IMR-90 (cell line): ENCODE data around the gene NEK11. TPM values are rescaled to one million over a fixed set of nuclear protein-coding genes. Genes with fewer than 3 reads are reported as not detected.

Experiments used
- ATAC-seq: fragments of 200-7000 bp; cut with Tn5 transposase; 2 replicates; pipeline ENCODE4 v1.9.1; 2020; ENCODE audit warnings: low read depth, mild to moderate bottlenecking, moderate library complexity
- BruUV-seq: library from RNA; stranded (reverse); fragments of 400-500 nt; replicated peaks from 2 replicates; lab custom pipeline; 2021; lab: Mats Ljungman, UMichigan
- CTCF ChIA-PET: fragments of 300-600 bp; formaldehyde crosslinking; extraction: SDS; loops from one replicate; lab custom pipeline; 2021; ENCODE audit warnings: antibody characterized with exemption; lab: Yijun Ruan, JAX
- POLR2A ChIA-PET: fragments of 300-600 bp; sonication (Branson Sonifier 250); formaldehyde crosslinking; loops from one replicate; lab custom pipeline; 2022; ENCODE audit warnings: antibody characterized with exemption; ENCODE audit not compliant: unreplicated experiment; lab: Charles Lee
- DNase-seq: peaks from one replicate; pipeline ENCODE4 v3.0.0; 2013
- H2AFZ ChIP-seq: replicated peaks from 2 replicates; pipeline ENCODE3; 2013; ENCODE audit warnings: low read length, mild to moderate bottlenecking; ENCODE audit not compliant: poor library complexity
- H2AK5ac ChIP-seq: 2 replicates; pipeline ENCODE4 v1.6.1; 2013; ENCODE audit warnings: low read depth, low read length, inconsistent platforms
- H2AK9ac ChIP-seq: replicated peaks from 2 replicates; pipeline ENCODE3; 2013; ENCODE audit warnings: mild to moderate bottlenecking, low read depth, low read length, moderate library complexity; ENCODE audit not compliant: poor library complexity
- H2BK120ac ChIP-seq: 2 replicates; pipeline ENCODE4 v1.6.1; 2013; ENCODE audit warnings: low read depth, low read length, inconsistent platforms
- H2BK15ac ChIP-seq: 3 replicates; pipeline ENCODE4 v1.6.1; 2013; ENCODE audit warnings: low read depth, low read length, inconsistent platforms
- H2BK20ac ChIP-seq: 2 replicates; pipeline ENCODE4 v1.6.1; 2013; ENCODE audit warnings: low read depth, mild to moderate bottlenecking, inconsistent platforms, low read length, moderate library complexity
- H2BK5ac ChIP-seq: 2 replicates; pipeline ENCODE4 v1.6.1; 2013; ENCODE audit warnings: mild to moderate bottlenecking, low read depth, low read length, inconsistent platforms; ENCODE audit not compliant: poor library complexity, severe bottlenecking
- H3K14ac ChIP-seq: replicated peaks from 2 replicates; pipeline ENCODE4 v1.6.1; 2013; ENCODE audit warnings: low read depth, low read length, inconsistent platforms
- H3K18ac ChIP-seq: 2 replicates; pipeline ENCODE4 v1.6.1; 2013; ENCODE audit warnings: low read depth, low read length, control low read depth
- H3K23ac ChIP-seq: 2 replicates; pipeline ENCODE4 v1.6.1; 2013; ENCODE audit warnings: low read depth, low read length, inconsistent platforms
- H3K27ac ChIP-seq: 2 replicates; pipeline ENCODE4 v1.5.1; 2013; ENCODE audit warnings: mild to moderate bottlenecking, control low read depth, low read length; ENCODE audit not compliant: insufficient read depth
- H3K27me3 ChIP-seq: 2 replicates; pipeline ENCODE4 v1.6.1; 2013; ENCODE audit warnings: low read length; ENCODE audit not compliant: control insufficient read depth, insufficient read depth
- H3K36me3 ChIP-seq: 2 replicates; pipeline ENCODE4 v1.6.1; 2013; ENCODE audit warnings: low read length, mixed read lengths; ENCODE audit not compliant: control insufficient read depth, insufficient read depth
- H3K4ac ChIP-seq: 2 replicates; pipeline ENCODE4 v1.6.1; 2013; ENCODE audit warnings: low read depth, low read length, inconsistent platforms
- H3K4me1 ChIP-seq: 2 replicates; pipeline ENCODE4 v1.6.1; 2013; ENCODE audit warnings: low read length, mixed read lengths; ENCODE audit not compliant: control insufficient read depth, insufficient read depth
- H3K4me2 ChIP-seq: 2 replicates; pipeline ENCODE4 v1.6.1; 2013; ENCODE audit warnings: low read depth, mild to moderate bottlenecking, control low read depth, low read length, moderate library complexity
- H3K4me3 ChIP-seq: 2 replicates; pipeline ENCODE4 v1.5.1; 2013; ENCODE audit warnings: low read depth, mild to moderate bottlenecking, control low read depth, low read length, moderate library complexity; ENCODE audit not compliant: insufficient read depth
- H3K56ac ChIP-seq: 2 replicates; pipeline ENCODE4 v1.6.1; 2013; ENCODE audit warnings: low read length, inconsistent platforms; ENCODE audit not compliant: insufficient read depth; ENCODE audit errors: extremely low read depth
- H3K79me1 ChIP-seq, 2 experiments: 2 replicates each; pipeline ENCODE4 v1.6.1; 2013; ENCODE audit warnings: low read length in 2 of 2, inconsistent platforms in 1 of 2, low read depth in 1 of 2
- H3K9ac ChIP-seq: 2 replicates; pipeline ENCODE4 v1.6.1; 2013; ENCODE audit warnings: low read depth, low read length, control low read depth
- H3K9me1 ChIP-seq: 2 replicates; pipeline ENCODE4 v1.6.1; 2013; ENCODE audit warnings: low read length, inconsistent platforms; ENCODE audit not compliant: insufficient read depth
- H3K9me3 ChIP-seq: 2 replicates; pipeline ENCODE4 v1.6.1; 2013; ENCODE audit warnings: low read length; ENCODE audit not compliant: control insufficient read depth, insufficient read depth
- H4K20me1 ChIP-seq: 2 replicates; pipeline ENCODE4 v1.6.1; 2013; ENCODE audit warnings: low read length, inconsistent platforms; ENCODE audit not compliant: insufficient read depth
- H4K5ac ChIP-seq: 2 replicates; pipeline ENCODE4 v1.6.1; 2013; ENCODE audit warnings: mild to moderate bottlenecking, low read depth, low read length, control low read depth
- H4K8ac ChIP-seq, 2 experiments: 2 replicates each; pipeline ENCODE4 v1.6.1; 2013; ENCODE audit warnings: low read depth in 2 of 2, low read length in 2 of 2, control low read depth in 1 of 2, inconsistent platforms in 1 of 2
- H4K91ac ChIP-seq: 2 replicates; pipeline ENCODE4 v1.6.1; 2013; ENCODE audit warnings: low read depth, low read length, inconsistent platforms; ENCODE audit not compliant: insufficient read depth
- BHLHE40 ChIP-seq: fragments of 150-350 bp; IDR thresholded peaks from 2 replicates; pipeline ENCODE4 v1.6.1; 2016; ENCODE audit warnings: mild to moderate bottlenecking, low read depth, low read length
- MAFK ChIP-seq: IDR thresholded peaks from 2 replicates; pipeline ENCODE4 v1.6.1; 2012; ENCODE audit warnings: low read depth, low read length, improper control_type of control experiment
- MAZ ChIP-seq: IDR thresholded peaks from 2 replicates; pipeline ENCODE4 v1.6.1; 2012; ENCODE audit warnings: low read depth, mild to moderate bottlenecking, low read length, improper control_type of control experiment, moderate library complexity, borderline replicate concordance
- MXI1 ChIP-seq: IDR thresholded peaks from 2 replicates; pipeline ENCODE4 v1.6.1; 2012; ENCODE audit warnings: low read depth, mild to moderate bottlenecking, low read length, moderate library complexity, borderline replicate concordance
- NFE2L2 ChIP-seq: fragments of 150-350 bp; IDR thresholded peaks from 2 replicates; pipeline ENCODE4 v1.6.1; 2016; ENCODE audit warnings: low read depth, mild to moderate bottlenecking, low read length
- POLR2A ChIP-seq: IDR thresholded peaks from 2 replicates; pipeline ENCODE4 v1.6.1; 2012; ENCODE audit warnings: mild to moderate bottlenecking, low read depth, low read length
- RCOR1 ChIP-seq: IDR thresholded peaks from 2 replicates; pipeline ENCODE4 v1.6.1; 2012; ENCODE audit warnings: mild to moderate bottlenecking, low read length, improper control_type of control experiment; ENCODE audit not compliant: insufficient replicate concordance
- RFX5 ChIP-seq: IDR thresholded peaks from 2 replicates; pipeline ENCODE4 v1.8.0; 2012; ENCODE audit warnings: low read depth, mild to moderate bottlenecking, low read length, moderate library complexity
- WGBS, 2 experiments: methylation state at CpG; one replicate each; pipeline versions ENCODE4 v1.1.5 to v1.1.7; 2013; ENCODE audit warnings: missing lambda C conversion rate in 2 of 2; ENCODE audit not compliant: insufficient read length in 1 of 2; ENCODE audit errors: extremely low coverage in 2 of 2; 5-methylcytosine and 5-hydroxymethylcytosine counted together
- dilution Hi-C: fragments of 300-500 bp; cut with HindIII; formaldehyde crosslinking; loops from one replicate; pipeline ENCODE4 v1.14.3; 2018; ENCODE audit warnings: low sequenced_read_pairs; ENCODE audit not compliant: unreplicated experiment
- in situ Hi-C: fragments of 300-500 bp; cut with MboI; formaldehyde crosslinking; loops from 3 replicates; pipeline ENCODE4 v1.14.3; 2019; ENCODE audit warnings: low sequenced_read_pairs, inconsistent platforms, mixed read lengths
- intact Hi-C: fragments of 100-400 bp; cut with micrococcal nuclease; formaldehyde crosslinking; loops from 2 replicates; pipeline ENCODE4 v1.10.0; 2022
- polyA plus RNA-seq, 3 experiments: library from polyadenylated mRNA; depleted of rRNA; stranded (reverse); fragments of >200 nt; gene quantifications; 2 replicates each; pipeline ENCODE4 v1.2.3, GENCODE V29; 2012; ENCODE audit warnings: low replicate concordance in 1 of 3
- total RNA-seq: library from RNA; depleted of rRNA; stranded (reverse); fragments of >200 nt; gene quantifications from 2 replicates; pipeline ENCODE4 v1.2.3, GENCODE V29; 2012
- TF ChIP-seq, protein P1 (sequence below): fragments of 150-350 bp; IDR thresholded peaks from 2 replicates; pipeline ENCODE4 v1.6.1; 2016; ENCODE audit warnings: low read depth, mild to moderate bottlenecking, low read length, moderate library complexity, borderline replicate concordance
- TF ChIP-seq, protein P2 (sequence below): conservative IDR thresholded peaks from 2 replicates; pipeline ENCODE4 v1.5.1; 2012; ENCODE audit warnings: mild to moderate bottlenecking, low read depth, low read length, improper control_type of control experiment

NEK11 gene
- total and polyA plus RNA-seq, 2 of the 4 experiments (the other 2 are of a cell fraction), result 1.1 to 1.6 TPM

DNA sequence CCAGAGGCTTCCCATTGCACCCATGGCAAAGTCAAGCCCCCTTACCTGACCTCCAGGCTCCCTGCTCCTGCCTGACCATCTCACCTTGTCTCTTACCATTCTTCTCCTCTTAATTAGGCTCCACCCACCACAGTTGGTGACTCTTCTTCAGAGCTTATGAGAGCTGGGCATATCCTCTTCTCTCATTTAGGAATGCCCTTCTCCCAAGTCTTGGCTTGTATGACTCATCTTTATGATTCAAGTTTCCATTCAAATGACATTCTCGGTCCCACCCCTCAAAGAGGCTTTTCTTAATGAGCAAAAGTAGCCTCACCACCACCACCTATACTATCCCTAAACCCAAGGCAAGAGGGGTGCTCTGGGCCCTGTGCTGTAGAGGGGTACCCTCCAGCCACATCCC lies 299.6 kb downstream of the NEK11 start:
- Histone ChIP-seq H4K91ac (no peak overlapping the region), H3K36me3 (no peaks in the 10 kb centered on the region), H3K9ac (no peak overlapping the region), H3K4me3 (no peak overlapping the region), H2BK20ac (no peak overlapping the region), H2AK5ac (no peak overlapping the region), H3K23ac (no peak overlapping the region), H3K9me3 (no peaks in the 10 kb centered on the region), H2AK9ac (no peak overlapping the region), H3K27ac (no peak overlapping the region), H3K4ac (no peak overlapping the region), H3K9me1 (no peaks in the 10 kb centered on the region), H3K27me3 (no peaks in the 10 kb centered on the region), H2BK5ac (no peak overlapping the region), H4K20me1 (no peaks in the 10 kb centered on the region), H2AFZ (no peak overlapping the region), H3K4me1 (no peaks in the 10 kb centered on the region), H4K8ac (no peak overlapping the region), H3K79me1 (no peaks in the 10 kb centered on the region), H3K14ac (no peak overlapping the region), H2BK120ac (no peak overlapping the region), H4K5ac (no peak overlapping the region), H3K18ac (no peak overlapping the region), H2BK15ac (no peak overlapping the region), H3K56ac (no peak overlapping the region), H3K4me2 (no peak overlapping the region)
- DNase-seq, result no peak
- intact Hi-C loops (no loop called here), dilution Hi-C loops (no loop called here), in situ Hi-C loops (no loop called here)
- ChIA-PET POLR2A (no interaction called here), CTCF (no interaction called here)
- no TSS peak for BruUV-seq
- no peak for ATAC-seq
- WGBS, 2 experiments, result no CpG with 5 or more reads among the region's 1 CpG
- TF ChIP-seq RFX5, result no peak
- TF ChIP-seq MAFK, result no peak
- TF ChIP-seq, protein P1, sequence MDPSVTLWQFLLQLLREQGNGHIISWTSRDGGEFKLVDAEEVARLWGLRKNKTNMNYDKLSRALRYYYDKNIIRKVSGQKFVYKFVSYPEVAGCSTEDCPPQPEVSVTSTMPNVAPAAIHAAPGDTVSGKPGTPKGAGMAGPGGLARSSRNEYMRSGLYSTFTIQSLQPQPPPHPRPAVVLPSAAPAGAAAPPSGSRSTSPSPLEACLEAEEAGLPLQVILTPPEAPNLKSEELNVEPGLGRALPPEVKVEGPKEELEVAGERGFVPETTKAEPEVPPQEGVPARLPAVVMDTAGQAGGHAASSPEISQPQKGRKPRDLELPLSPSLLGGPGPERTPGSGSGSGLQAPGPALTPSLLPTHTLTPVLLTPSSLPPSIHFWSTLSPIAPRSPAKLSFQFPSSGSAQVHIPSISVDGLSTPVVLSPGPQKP, result no peak
- TF ChIP-seq NFE2L2, result no peak
- TF ChIP-seq BHLHE40, result no peak
- TF ChIP-seq, protein P2, sequence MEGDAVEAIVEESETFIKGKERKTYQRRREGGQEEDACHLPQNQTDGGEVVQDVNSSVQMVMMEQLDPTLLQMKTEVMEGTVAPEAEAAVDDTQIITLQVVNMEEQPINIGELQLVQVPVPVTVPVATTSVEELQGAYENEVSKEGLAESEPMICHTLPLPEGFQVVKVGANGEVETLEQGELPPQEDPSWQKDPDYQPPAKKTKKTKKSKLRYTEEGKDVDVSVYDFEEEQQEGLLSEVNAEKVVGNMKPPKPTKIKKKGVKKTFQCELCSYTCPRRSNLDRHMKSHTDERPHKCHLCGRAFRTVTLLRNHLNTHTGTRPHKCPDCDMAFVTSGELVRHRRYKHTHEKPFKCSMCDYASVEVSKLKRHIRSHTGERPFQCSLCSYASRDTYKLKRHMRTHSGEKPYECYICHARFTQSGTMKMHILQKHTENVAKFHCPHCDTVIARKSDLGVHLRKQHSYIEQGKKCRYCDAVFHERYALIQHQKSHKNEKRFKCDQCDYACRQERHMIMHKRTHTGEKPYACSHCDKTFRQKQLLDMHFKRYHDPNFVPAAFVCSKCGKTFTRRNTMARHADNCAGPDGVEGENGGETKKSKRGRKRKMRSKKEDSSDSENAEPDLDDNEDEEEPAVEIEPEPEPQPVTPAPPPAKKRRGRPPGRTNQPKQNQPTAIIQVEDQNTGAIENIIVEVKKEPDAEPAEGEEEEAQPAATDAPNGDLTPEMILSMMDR, result no peak
- no peak for TF ChIP-seq MAZ
- TF ChIP-seq MXI1, result no peak
- TF ChIP-seq POLR2A, result no peak
- no peak for TF ChIP-seq RCOR1
